PFSK-1 (cell line): Measurements from ENCODE around the gene RALGDS.

Source experiments
- FOXP2 ChIP-seq: optimal IDR thresholded peaks from 2 replicates; pipeline ENCODE3; 2011; ENCODE audit warnings: borderline replicate concordance, control low read depth, inconsistent platforms; ENCODE audit not compliant: insufficient read depth; ENCODE audit errors: extremely low read length, extremely low read depth
- POLR2AphosphoS5 ChIP-seq: IDR thresholded peaks from 2 replicates; pipeline ENCODE4 v1.6.1; 2012; ENCODE audit warnings: low read depth, mild to moderate bottlenecking, control low read depth, low read length, moderate library complexity
- SIN3A ChIP-seq: IDR thresholded peaks from 2 replicates; pipeline ENCODE4 v1.6.1; 2012; ENCODE audit warnings: mild to moderate bottlenecking, low read length, moderate library complexity, borderline replicate concordance; ENCODE audit not compliant: insufficient read depth
- TAF1 ChIP-seq: IDR thresholded peaks from 2 replicates; pipeline ENCODE4 v1.6.1; 2012; ENCODE audit warnings: low read length, control low read depth, borderline replicate concordance; ENCODE audit not compliant: insufficient read depth
- TF ChIP-seq, protein P1 (sequence below), 2 experiments: IDR thresholded peaks; 2 replicates each; pipeline versions ENCODE4 v1.6.1 to v1.8.0; 2011 to 2012; ENCODE audit warnings: low read depth in 2 of 2, low read length in 2 of 2, control low read depth in 1 of 2, inconsistent platforms in 1 of 2, mild to moderate bottlenecking in 1 of 2, moderate library complexity in 1 of 2; ENCODE audit not compliant: insufficient read depth in 1 of 2

DNA sequence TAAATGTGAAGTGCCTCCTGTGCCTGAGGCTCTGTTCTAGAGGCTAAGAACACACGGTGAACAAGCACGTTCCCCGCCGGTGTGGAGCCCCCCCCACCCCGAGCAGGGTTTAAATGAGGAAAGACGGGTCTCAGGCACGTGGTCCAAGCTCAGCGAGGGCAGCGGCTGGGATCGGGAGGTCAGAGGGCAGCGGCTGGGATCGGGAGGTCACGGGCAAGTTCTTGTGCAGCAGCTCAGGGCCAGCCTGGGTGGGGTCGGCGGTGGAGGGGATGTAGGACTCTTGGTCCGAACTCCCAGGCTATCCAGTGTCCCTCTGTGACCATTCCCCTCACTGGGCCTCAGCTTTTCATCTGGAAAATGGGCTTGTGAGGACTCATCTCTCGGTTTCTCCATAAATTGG lies 45.4 kb upstream of the RALGDS start:
- TF ChIP-seq, protein P1, sequence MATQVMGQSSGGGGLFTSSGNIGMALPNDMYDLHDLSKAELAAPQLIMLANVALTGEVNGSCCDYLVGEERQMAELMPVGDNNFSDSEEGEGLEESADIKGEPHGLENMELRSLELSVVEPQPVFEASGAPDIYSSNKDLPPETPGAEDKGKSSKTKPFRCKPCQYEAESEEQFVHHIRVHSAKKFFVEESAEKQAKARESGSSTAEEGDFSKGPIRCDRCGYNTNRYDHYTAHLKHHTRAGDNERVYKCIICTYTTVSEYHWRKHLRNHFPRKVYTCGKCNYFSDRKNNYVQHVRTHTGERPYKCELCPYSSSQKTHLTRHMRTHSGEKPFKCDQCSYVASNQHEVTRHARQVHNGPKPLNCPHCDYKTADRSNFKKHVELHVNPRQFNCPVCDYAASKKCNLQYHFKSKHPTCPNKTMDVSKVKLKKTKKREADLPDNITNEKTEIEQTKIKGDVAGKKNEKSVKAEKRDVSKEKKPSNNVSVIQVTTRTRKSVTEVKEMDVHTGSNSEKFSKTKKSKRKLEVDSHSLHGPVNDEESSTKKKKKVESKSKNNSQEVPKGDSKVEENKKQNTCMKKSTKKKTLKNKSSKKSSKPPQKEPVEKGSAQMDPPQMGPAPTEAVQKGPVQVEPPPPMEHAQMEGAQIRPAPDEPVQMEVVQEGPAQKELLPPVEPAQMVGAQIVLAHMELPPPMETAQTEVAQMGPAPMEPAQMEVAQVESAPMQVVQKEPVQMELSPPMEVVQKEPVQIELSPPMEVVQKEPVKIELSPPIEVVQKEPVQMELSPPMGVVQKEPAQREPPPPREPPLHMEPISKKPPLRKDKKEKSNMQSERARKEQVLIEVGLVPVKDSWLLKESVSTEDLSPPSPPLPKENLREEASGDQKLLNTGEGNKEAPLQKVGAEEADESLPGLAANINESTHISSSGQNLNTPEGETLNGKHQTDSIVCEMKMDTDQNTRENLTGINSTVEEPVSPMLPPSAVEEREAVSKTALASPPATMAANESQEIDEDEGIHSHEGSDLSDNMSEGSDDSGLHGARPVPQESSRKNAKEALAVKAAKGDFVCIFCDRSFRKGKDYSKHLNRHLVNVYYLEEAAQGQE (IDR thresholded peaks at IDR 0.05; ENCODE audit: insufficient read depth in 1 of 2, low read depth in 2 of 2, low read length in 2 of 2) = no peak
- no peak for TF ChIP-seq TAF1
- TF ChIP-seq SIN3A = no peak
- TF ChIP-seq POLR2AphosphoS5 = no peak
- TF ChIP-seq FOXP2 = no peak
